AG04449 (cell line): ENCODE results near the gene TAF8.
A peak's percentile ranks its signal among the peaks of the same experiment; 100 is the strongest.

ENCODE experiments used
- CTCF ChIA-PET: fragments of 350-600 bp; formaldehyde crosslinking; extraction: SDS; loops from one replicate; lab custom pipeline; 2021; ENCODE audit warnings: antibody characterized with exemption; lab: Yijun Ruan, JAX
- POLR2A ChIA-PET: fragments of 400-600, 350-600 bp; formaldehyde crosslinking; extraction: SDS; loops from one replicate; lab custom pipeline; 2020; ENCODE audit warnings: antibody characterized with exemption, inconsistent platforms; lab: Yijun Ruan, JAX
- DNase-seq: peaks from one replicate; pipeline ENCODE4 v3.0.0-alpha.2; 2010; ENCODE audit warnings: low read depth, low spot score
- H3K4me3 ChIP-seq: 2 replicates; pipeline ENCODE4 v1.5.1; 2011; ENCODE audit warnings: low read depth, mild to moderate bottlenecking, control low read depth, low read length
- TF ChIP-seq, protein P1 (sequence below): IDR thresholded peaks from one replicate; pipeline ENCODE4 v1.5.1; 2011; ENCODE audit warnings: mild to moderate bottlenecking, moderate library complexity, low read length, control low read depth, inconsistent platforms; ENCODE audit not compliant: insufficient read depth; ENCODE audit errors: missing control alignments

Gene TAF8

GRCh38 chr6:42068173-42068572, 17.8 kb downstream of the TAF8 start:
- TF ChIP-seq, protein P1, sequence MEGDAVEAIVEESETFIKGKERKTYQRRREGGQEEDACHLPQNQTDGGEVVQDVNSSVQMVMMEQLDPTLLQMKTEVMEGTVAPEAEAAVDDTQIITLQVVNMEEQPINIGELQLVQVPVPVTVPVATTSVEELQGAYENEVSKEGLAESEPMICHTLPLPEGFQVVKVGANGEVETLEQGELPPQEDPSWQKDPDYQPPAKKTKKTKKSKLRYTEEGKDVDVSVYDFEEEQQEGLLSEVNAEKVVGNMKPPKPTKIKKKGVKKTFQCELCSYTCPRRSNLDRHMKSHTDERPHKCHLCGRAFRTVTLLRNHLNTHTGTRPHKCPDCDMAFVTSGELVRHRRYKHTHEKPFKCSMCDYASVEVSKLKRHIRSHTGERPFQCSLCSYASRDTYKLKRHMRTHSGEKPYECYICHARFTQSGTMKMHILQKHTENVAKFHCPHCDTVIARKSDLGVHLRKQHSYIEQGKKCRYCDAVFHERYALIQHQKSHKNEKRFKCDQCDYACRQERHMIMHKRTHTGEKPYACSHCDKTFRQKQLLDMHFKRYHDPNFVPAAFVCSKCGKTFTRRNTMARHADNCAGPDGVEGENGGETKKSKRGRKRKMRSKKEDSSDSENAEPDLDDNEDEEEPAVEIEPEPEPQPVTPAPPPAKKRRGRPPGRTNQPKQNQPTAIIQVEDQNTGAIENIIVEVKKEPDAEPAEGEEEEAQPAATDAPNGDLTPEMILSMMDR: no peak
- ChIA-PET CTCF (interaction anchor here (0.7 to 3.4 kb wide), 3 partner anchors 18 to 146 kb away, joined by 3 to 20 read pairs (median 8); partner anchors contain the start of gene TAF8), POLR2A (no interaction called here)
- no peak for DNase-seq
- H3K4me3 ChIP-seq: no peak overlapping the region

DNA sequence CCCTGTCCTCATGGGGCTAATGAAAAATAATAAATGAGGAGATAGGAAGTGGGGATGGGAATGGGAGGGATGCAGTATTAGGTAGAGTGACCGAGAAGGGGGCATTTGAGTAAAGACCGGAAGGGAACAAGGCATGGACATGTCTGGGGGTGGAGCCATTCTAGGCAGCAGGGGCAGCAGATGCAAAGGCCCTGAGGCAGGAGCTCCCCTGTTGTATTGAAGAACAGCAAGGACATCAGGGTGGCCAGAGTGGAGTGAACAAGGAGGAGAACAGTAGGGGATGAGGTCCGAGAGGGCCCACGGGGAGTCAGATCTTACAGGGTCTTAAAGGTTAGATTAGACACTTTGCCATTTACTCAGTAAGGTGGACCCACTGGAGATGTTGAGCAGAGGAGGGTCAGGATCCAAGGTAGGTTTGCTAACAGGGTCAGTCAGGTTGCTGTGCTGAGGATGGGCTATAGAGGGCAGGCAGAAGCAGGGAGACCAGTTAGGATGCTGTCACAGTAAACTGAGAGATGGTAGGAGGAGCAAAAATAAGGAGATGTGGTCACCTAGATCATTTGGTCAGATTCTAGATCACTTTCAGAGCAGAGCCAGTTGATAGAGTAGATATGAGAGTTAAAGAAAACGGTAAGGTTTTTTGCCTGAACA, 18.7 kb downstream of the TAF8 start:
- ChIA-PET POLR2A (no interaction called here), CTCF (interaction anchor here (3.4 to 12.1 kb wide), 2 partner anchors 97 to 145 kb away, joined by 20 to 178 read pairs; partner anchors contain the start of gene MRPS10)
- TF ChIP-seq, protein P1: no peak
- H3K4me3 ChIP-seq: no peak overlapping the region
- no peak for DNase-seq

DNA sequence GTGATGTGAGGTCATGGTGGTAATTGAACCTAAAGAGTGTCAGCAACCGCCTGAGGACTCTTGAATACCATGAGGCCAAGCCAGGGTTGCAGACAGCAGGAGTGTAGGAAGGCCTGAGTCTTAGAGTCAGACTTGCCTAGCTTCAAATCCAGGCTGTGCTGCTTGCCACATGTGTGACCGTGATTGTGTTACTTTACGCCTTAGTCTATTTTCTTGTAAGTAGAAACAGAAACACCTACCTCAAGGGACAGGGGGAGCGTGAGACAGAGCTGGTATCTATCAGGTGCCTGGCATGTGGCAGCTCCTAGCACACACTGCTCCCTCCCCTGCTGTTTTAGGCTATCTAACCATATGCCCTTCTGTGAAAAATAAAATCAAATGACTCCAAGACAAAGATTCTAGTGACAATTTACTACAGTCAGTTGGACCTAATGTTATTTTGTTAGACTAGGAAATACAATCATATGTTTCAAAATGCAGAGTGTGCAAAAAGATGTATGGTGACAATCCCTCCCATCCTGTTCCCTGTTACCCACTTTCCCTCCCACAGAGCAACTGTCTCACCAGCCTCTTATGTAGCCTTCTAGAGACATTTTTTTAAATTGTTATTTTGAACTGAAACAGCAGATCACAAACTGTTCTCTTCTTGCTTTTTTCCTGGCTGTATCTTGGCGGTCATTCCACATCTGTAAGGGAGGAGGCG, 21.7 kb downstream of the TAF8 start:
- ChIA-PET CTCF (interaction anchor here (1.2 to 12.9 kb wide), 5 partner anchors 11 to 286 kb away, joined by 3 to 276 read pairs (median 117); partner anchors contain the start of genes GUCA1A and MRPS10), POLR2A (no interaction called here)
- no peak for DNase-seq
- H3K4me3 ChIP-seq: no peak overlapping the region
- TF ChIP-seq, protein P1: no peak

- CTCF ChIA-PET: interaction anchor here (0.6 to 12.9 kb wide), 10 partner anchors 12 to 286 kb away, joined by 3 to 276 read pairs (median 5); partner anchors contain the start of genes GUCA1A, MRPS10 and TOMM6
- no peak overlapping the region for H3K4me3 ChIP-seq
- DNase-seq: no peak
- POLR2A ChIA-PET: no interaction called here
- TF ChIP-seq, protein P1: no peak
Observed at GRCh38 chr6:42073287-42073686, 23.0 kb downstream of the TAF8 start.

DNA sequence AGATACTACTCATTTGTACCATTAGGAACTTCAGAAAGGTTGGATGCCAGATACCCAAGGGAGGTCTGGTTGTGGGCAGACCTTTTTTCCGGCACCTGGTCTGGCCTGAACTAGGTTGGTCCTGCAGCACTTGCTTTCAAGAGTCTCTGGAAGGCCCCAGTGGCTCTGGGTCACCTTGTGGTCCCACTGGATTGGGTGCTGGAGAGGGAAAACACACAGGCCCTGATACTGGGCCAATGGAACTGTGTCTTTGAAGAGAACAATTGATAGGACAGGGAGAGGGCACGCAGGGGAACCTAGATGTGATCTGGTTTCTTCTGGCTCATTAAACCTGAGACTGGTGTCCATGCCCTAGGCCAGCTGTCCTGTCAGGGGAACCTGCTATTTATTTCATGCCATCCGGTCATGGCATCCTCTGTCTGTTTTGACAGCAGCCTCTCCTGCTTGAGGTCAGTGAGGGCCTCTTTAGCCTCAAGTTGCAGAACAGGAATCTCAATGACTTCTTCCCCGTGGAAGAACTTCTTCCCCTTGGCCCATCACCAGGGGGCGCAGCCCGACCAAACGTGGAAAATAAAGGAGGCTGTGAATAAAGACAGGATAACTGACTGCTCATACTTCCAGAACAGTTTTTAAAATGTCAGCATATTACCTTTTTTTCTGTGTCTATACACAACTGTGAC, 25.0 kb downstream of the TAF8 start:
- TF ChIP-seq, protein P1: peak; percentile 79
- H3K4me3 ChIP-seq: no peak overlapping the region
- POLR2A ChIA-PET: interaction anchor here (0.7 kb wide), 1 partner anchor 620 kb away, joined by 3 read pairs; no protein-coding TSS in a partner anchor
- CTCF ChIA-PET: interaction anchor here (0.9 to 12.9 kb wide), 21 partner anchors 9 to 494 kb away, joined by 3 to 276 read pairs (median 5); partner anchors contain the start of genes GUCA1A and MRPS10
- no peak for DNase-seq

DNA sequence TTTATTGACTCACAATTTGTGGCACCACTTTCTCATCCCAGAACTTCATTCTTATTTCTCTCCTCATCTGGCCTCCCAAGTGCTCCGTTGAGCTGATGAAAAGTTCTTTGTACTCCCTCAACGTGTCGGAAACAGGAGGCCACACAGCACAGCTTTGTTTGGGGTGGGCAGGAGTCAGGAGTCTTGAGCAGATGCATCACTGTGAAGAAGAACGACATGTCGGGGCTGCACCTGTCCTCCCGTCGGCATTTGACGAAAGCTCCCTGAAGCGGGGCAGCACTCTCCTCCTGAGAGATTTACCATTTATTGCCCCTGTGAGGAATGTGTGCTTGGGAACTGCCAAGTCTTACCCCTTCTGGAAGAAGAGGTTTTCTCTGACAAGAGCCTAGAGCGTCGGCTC, 28.1 kb downstream of the TAF8 start:
- ChIA-PET CTCF (interaction anchor here (1.3 to 12.9 kb wide), 5 partner anchors 8 to 136 kb away, joined by 3 to 276 read pairs (median 117); partner anchors contain the start of genes GUCA1A and MRPS10), POLR2A (no interaction called here)
- H3K4me3 ChIP-seq: no peak overlapping the region
- no peak for DNase-seq
- TF ChIP-seq, protein P1: no peak
